ENCODE data around the gene ZDHHC22.

ZDHHC22 gene

DNA sequence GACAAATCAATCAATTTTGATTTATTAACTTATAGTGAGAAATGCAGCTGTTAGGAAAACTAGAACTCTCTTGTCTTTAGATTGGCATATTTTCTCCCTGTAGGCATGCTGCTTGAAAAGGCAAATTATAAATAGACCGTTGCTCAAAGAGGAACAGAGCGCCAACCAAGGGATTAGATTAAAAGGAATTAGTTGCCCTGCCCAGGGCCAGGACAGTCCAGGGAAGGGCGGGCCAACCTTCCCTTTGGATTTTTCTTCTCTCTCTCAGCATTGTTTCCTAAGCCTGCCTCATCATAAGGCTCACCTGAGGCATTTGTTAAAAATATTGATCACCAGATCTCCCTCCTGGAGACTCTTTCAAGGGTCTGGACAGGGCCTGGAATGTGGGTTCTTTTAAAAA is 34.9 kb downstream of the ZDHHC22 start:
- Histone ChIP-seq H3K27me3 (ENCODE audit: insufficient read depth, poor library complexity, severe bottlenecking) (no peaks in the 10 kb centered on the region), H3K4me3 (replicated peaks; ENCODE audit: insufficient read depth, low read length) (no peak overlapping the region), H3K27ac (replicated peaks) (no peak overlapping the region)
- no peak for DNase-seq (ENCODE audit: low read depth in 1 of 2, low spot score in 1 of 2)
- no peak for TF ChIP-seq POLR2AphosphoS5 (IDR thresholded peaks at IDR 0.05; ENCODE audit: low read depth)
- TF ChIP-seq CTCF (IDR thresholded peaks at IDR 0.05; ENCODE audit: insufficient read depth, low read length) = no peak
- TF ChIP-seq REST (IDR thresholded peaks at IDR 0.05; ENCODE audit: insufficient replicate concordance, low read depth) = no peak
- no peak for TF ChIP-seq GABPA (IDR thresholded peaks at IDR 0.05; ENCODE audit: low read depth)
- TF ChIP-seq SPI1 (IDR thresholded peaks at IDR 0.05; ENCODE audit: borderline replicate concordance, low read depth) = no peak

DNA sequence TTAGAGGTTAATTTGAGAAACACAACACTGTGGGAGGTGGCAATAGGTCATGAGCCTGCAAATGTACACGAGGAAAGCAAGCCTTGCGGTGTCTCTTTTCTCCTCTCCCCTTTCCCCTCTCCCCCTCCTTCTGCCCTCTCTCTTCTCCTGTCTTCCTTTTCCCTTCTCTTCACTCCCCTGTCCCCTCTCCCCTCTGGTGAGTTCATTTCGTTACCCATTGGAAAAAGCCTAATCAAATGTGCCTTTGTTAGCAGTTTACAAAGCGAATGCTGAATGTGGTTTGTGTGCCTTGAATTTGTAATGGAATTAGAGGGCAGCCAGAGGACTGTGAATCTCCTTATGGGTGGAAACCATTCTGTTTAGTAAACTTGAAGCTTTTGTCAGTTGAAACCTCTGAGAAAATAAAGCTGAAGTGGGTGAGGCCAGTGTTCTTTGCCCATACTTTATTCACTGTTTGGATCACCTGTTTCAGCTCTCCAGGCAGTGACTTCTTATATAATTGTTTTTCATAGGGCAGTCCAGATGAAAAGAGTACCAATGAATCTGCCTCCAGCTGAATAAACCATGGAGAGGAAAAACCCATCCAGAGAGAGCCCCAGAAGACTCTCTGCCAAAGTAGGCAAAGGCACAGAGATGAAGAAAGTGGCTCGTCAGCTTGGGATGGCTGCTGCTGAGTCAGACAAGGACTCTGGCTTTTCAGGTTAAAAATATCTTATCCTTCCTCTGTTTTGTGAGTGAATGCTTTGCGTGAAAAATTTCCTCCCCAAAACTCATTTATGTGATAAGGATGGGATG is 36.2 kb downstream of the ZDHHC22 start:
- no peak for DNase-seq (ENCODE audit: low read depth in 1 of 2, low spot score in 1 of 2)
- H3K27ac ChIP-seq (replicated peaks) = no peak overlapping the region

More for the DNA sequence above, 36.2 kb downstream of the ZDHHC22 start:
- Histone ChIP-seq H3K27me3 (ENCODE audit: insufficient read depth, poor library complexity, severe bottlenecking) (no peaks in the 10 kb centered on the region), H3K4me3 (replicated peaks; ENCODE audit: insufficient read depth, low read length) (no peak overlapping the region)
- no peak for TF ChIP-seq GABPA (IDR thresholded peaks at IDR 0.05; ENCODE audit: low read depth)
- TF ChIP-seq CTCF (IDR thresholded peaks at IDR 0.05; ENCODE audit: insufficient read depth, low read length) = no peak
- no peak for TF ChIP-seq REST (IDR thresholded peaks at IDR 0.05; ENCODE audit: insufficient replicate concordance, low read depth)
- no peak for TF ChIP-seq SPI1 (IDR thresholded peaks at IDR 0.05; ENCODE audit: borderline replicate concordance, low read depth)
- TF ChIP-seq POLR2AphosphoS5 (IDR thresholded peaks at IDR 0.05; ENCODE audit: low read depth) = no peak
